K562 (cell line): ENCODE data around the gene FASTKD1. TPM values are rescaled to one million over a fixed set of nuclear protein-coding genes. Genes with fewer than 3 reads are reported as not detected.
A peak's percentile ranks its signal among the peaks of the same experiment; 100 is the strongest.

ENCODE experiments used
- CREM ChIP-seq: IDR thresholded peaks from 2 replicates; pipeline ENCODE4 v1.6.1; 2014; ENCODE audit warnings: antibody characterized with exemption, low read depth
- MEIS2 ChIP-seq: fragments of 450-650 bp; IDR thresholded peaks from 2 replicates; pipeline ENCODE4 v1.6.1; 2014; ENCODE audit warnings: mild to moderate bottlenecking; ENCODE audit not compliant: partially characterized antibody
- MIER1 ChIP-seq: fragments of 450-650 bp; IDR thresholded peaks from 2 replicates; pipeline ENCODE4 v1.6.1; 2016; ENCODE audit warnings: antibody characterized with exemption, mild to moderate bottlenecking, low read depth
- MLLT1 ChIP-seq, 2 experiments: fragments of 450-650 bp; IDR thresholded peaks; 2 replicates each; pipeline ENCODE4 v1.6.1; 2016
- NFXL1 ChIP-seq: fragments of 450-650 bp; formaldehyde crosslinking; IDR thresholded peaks from 2 replicates; pipeline ENCODE4 v1.4.0; 2021; ENCODE audit warnings: mild to moderate bottlenecking
- RAD21 ChIP-seq, 2 experiments: fragments of 250-450 bp in 1 of 2; fragments of 450-650 bp in 1 of 2; sonication (Bioruptor Pico) in 1 of 2; formaldehyde crosslinking in 1 of 2; IDR thresholded peaks in 1 of 2; conservative IDR thresholded peaks in 1 of 2; 2 replicates each; pipeline versions ENCODE4 v1.4.0 to v1.8.0; 2020 to 2022; ENCODE audit warnings: mild to moderate bottlenecking in 2 of 2, moderate library complexity in 1 of 2
- REST ChIP-seq, 2 experiments: fragments of 450-650 bp; formaldehyde crosslinking in 1 of 2; IDR thresholded peaks; 2 replicates each; pipeline versions ENCODE4 v1.4.0 to v1.6.1; 2014 to 2020; ENCODE audit warnings: mild to moderate bottlenecking in 2 of 2, borderline replicate concordance in 1 of 2, low read depth in 1 of 2
- SMAD4 ChIP-seq: fragments of 250-450 bp; sonication (Bioruptor Pico); conservative IDR thresholded peaks from 2 replicates; pipeline ENCODE4 v1.8.0; 2021; ENCODE audit warnings: inconsistent platforms, mild to moderate bottlenecking, moderate library complexity
- TEAD4 ChIP-seq, 2 experiments: sonication (generic) in 1 of 2; formaldehyde crosslinking in 1 of 2; IDR thresholded peaks; 2 replicates each; pipeline versions ENCODE4 v1.6.1 to v1.8.0; 2012 to 2022; ENCODE audit warnings: borderline replicate concordance in 1 of 2, inconsistent platforms in 1 of 2, low read length in 1 of 2, mild to moderate bottlenecking in 1 of 2, missing genetic modification reagents in 1 of 2
- TGIF2 ChIP-seq: sonication (generic); formaldehyde crosslinking; IDR thresholded peaks from 2 replicates; pipeline ENCODE4 v1.8.1; 2022; ENCODE audit warnings: mild to moderate bottlenecking, missing genetic modification reagents, moderate library complexity
- UBTF ChIP-seq, 2 experiments: IDR thresholded peaks; 2 replicates each; pipeline ENCODE4 v1.6.1; 2012; ENCODE audit warnings: improper control_type of control experiment in 2 of 2, low read depth in 2 of 2, low read length in 2 of 2, borderline replicate concordance in 1 of 2
- WHSC1 ChIP-seq: IDR thresholded peaks from one replicate; pipeline ENCODE4 v1.6.1; 2012; ENCODE audit warnings: low read length, control low read depth, inconsistent platforms
- XRCC4 ChIP-seq: IDR thresholded peaks from one replicate; pipeline ENCODE4 v1.6.1; 2011; ENCODE audit not compliant: insufficient read depth, insufficient read length; ENCODE audit errors: extremely low read depth
- ZNF217 ChIP-seq: sonication (generic); formaldehyde crosslinking; IDR thresholded peaks from 2 replicates; pipeline ENCODE4 v1.8.0; 2022; ENCODE audit warnings: mild to moderate bottlenecking, missing genetic modification reagents
- ZNF717 ChIP-seq: fragments of 250-450 bp; sonication (Bioruptor Pico); IDR thresholded peaks from 2 replicates; pipeline ENCODE4 v1.5.0; 2021
- polyA plus RNA-seq, 8 experiments: library from polyadenylated mRNA; depleted of rRNA in 4 of 8; stranded (reverse) in 5 of 8; unstranded in 3 of 8; fragments of >200 nt; fragmentation: Nextera tagmentation in 2 of 8; fragmentation: Illumina TruSeq in 1 of 8; extraction: Ambion mirVana in 2 of 8; extraction: Trizol in 1 of 8; gene quantifications; 2 replicates each; pipeline versions ENCODE4 v1.2.1 to v1.2.3, GENCODE V29; 2011 to 2014; ENCODE audit warnings: inconsistent platforms in 1 of 8, missing spikeins in 1 of 8
- total RNA-seq, 7 experiments: library from RNA; depleted of rRNA in 6 of 7; stranded (reverse); fragments of >200 nt in 6 of 7; fragmentation: Illumina TruSeq in 2 of 7; extraction: Trizol in 2 of 7; gene quantifications; 2 replicates each; pipeline versions ENCODE4 v1.2.1 to v1.2.3, GENCODE V29; 2011 to 2021; ENCODE audit warnings: low replicate concordance in 1 of 7

The FASTKD1 gene
- total and polyA plus RNA-seq, 9 of the 15 experiments (the other 6 are each of a cell fraction or from before 2014, with no cell fraction given) = 63.5 to 134 (median 119) TPM

GRCh38 chr2:169528271-169528701 lies 45.4 kb downstream of the FASTKD1 start (continued):
- TF ChIP-seq MIER1 (no peak), CREM (peak; percentile 43; the same call in 1 of the 2 replicates), REST (IDR thresholded peaks at IDR 0.05; ENCODE audit: borderline replicate concordance) (peak; percentile 79; the same call in 1 of the 2 replicates), REST (CRISPR knock-in tag; IDR thresholded peaks at IDR 0.05; ENCODE audit: low read depth) (no peak), MEIS2 (peak; percentile 14), SMAD4 (CRISPR knock-in tag) (no peak), TEAD4 (IDR thresholded peaks at IDR 0.05; ENCODE audit: low read length) (peak; percentile 28; the same call in 1 of the 2 replicates), TEAD4 (CRISPR knock-in tag; IDR thresholded peaks at IDR 0.05; ENCODE audit: borderline replicate concordance) (no peak), RAD21 (CRISPR knock-in tag; conservative IDR thresholded peaks at IDR 0.05 in 1 of 2, IDR thresholded peaks at IDR 0.05 in 1 of 2) (peak; percentile 74 to 92), ZNF717 (CRISPR knock-in tag) (no peak), MLLT1 (IDR thresholded peaks at IDR 0.05) (no peak), TGIF2 (no peak), WHSC1 (no peak), XRCC4 (no peak), ZNF217 (CRISPR knock-in tag) (no peak), UBTF (IDR thresholded peaks at IDR 0.05; ENCODE audit: borderline replicate concordance in 1 of 2, low read depth in 2 of 2, low read length in 2 of 2) (no peak), NFXL1 (CRISPR knock-in tag) (no peak)
